Measurements from ENCODE around the gene JPT2. TPM values are rescaled to one million over a fixed set of nuclear protein-coding genes. Genes with fewer than 3 reads are reported as not detected.

The JPT2 gene
- total RNA-seq, 4 donors from 2014 or later = 8.7 to 28.2 (median 15.9) TPM

- Histone ChIP-seq H3K4me3 (no peak overlapping the region), H3K36me3 (peaks cover 0 to 41% of the 10 kb centered on the region in 2 donors), H3K27me3 (no peaks in the 10 kb centered on the region), H3K27ac (no peak overlapping the region), H3K4me1 (peaks cover 19 to 32% of the 10 kb centered on the region in 2 donors), H3K9me3 (no peaks in the 10 kb centered on the region)
- in situ Hi-C loops (cut with MboI; ENCODE audit: low sequenced_read_pairs in 4 of 4) = no loop called here
- no peak for DNase-seq
- ATAC-seq = no peak
- intact Hi-C loops (cut with DNase I; ENCODE audit: low total_unique reads) = no loop called here
- no peak for TF ChIP-seq POLR2A (IDR thresholded peaks at IDR 0.05)
These were observed 46.4 kb downstream of the JPT2 start for GRCh38 chr16:1724491-1724890.

- Histone ChIP-seq H3K9me3 (no peaks in the 10 kb centered on the region), H3K27me3 (no peaks in the 10 kb centered on the region), H3K4me3 (no peak overlapping the region), H3K36me3 (peaks cover 0 to 41% of the 10 kb centered on the region in 2 donors), H3K27ac (no peak overlapping the region), H3K4me1 (peaks cover 18 to 20% of the 10 kb centered on the region in 2 donors)
- DNase-seq (no peak), ATAC-seq (no peak)
- intact Hi-C loops (cut with DNase I; ENCODE audit: low total_unique reads) (no loop called here), in situ Hi-C loops (cut with MboI; ENCODE audit: low sequenced_read_pairs in 4 of 4) (no loop called here)
- no peak for TF ChIP-seq CTCF (IDR thresholded peaks at IDR 0.05 in 4 of 5, conservative IDR thresholded peaks at IDR 0.05 in 1 of 5)
- no peak for TF ChIP-seq POLR2A (IDR thresholded peaks at IDR 0.05)
These were observed 48.8 kb downstream of the JPT2 start for GRCh38 chr16:1726661-1727502.

- Histone ChIP-seq H3K9me3 (no peaks in the 10 kb centered on the region), H3K27ac (no peak overlapping the region), H3K36me3 (peaks cover 0 to 47% of the 10 kb centered on the region in 2 donors), H3K4me1 (peaks cover 7 to 9% of the 10 kb centered on the region in 2 donors), H3K27me3 (no peaks in the 10 kb centered on the region), H3K4me3 (no peak overlapping the region)
- no peak for ATAC-seq
- in situ Hi-C loops (cut with MboI; ENCODE audit: low sequenced_read_pairs in 4 of 4) = no loop called here
- intact Hi-C loops (cut with DNase I; ENCODE audit: low total_unique reads) = no loop called here
- TF ChIP-seq POLR2A (IDR thresholded peaks at IDR 0.05) = no peak
- no peak for TF ChIP-seq CTCF (IDR thresholded peaks at IDR 0.05 in 4 of 5, conservative IDR thresholded peaks at IDR 0.05 in 1 of 5)
- DNase-seq = no peak
These were observed 49.9 kb downstream of the JPT2 start for GRCh38 chr16:1727651-1728624.

GRCh38 chr16:1729026-1729425, 50.9 kb downstream of the JPT2 start:
- Histone ChIP-seq H3K36me3 (peaks cover 0 to 58% of the 10 kb centered on the region in 2 donors), H3K27me3 (no peaks in the 10 kb centered on the region), H3K4me3 (no peak overlapping the region), H3K4me1 (no peaks in the 10 kb centered on the region), H3K27ac (no peak overlapping the region), H3K9me3 (no peaks in the 10 kb centered on the region)
- TF ChIP-seq POLR2A (IDR thresholded peaks at IDR 0.05) (no peak), CTCF (IDR thresholded peaks at IDR 0.05 in 4 of 5, conservative IDR thresholded peaks at IDR 0.05 in 1 of 5) (no peak)
- in situ Hi-C loops (cut with MboI; ENCODE audit: low sequenced_read_pairs in 4 of 4) (no loop called here), intact Hi-C loops (cut with DNase I; ENCODE audit: low total_unique reads) (no loop called here)
- ATAC-seq = no peak
- DNase-seq = no peak

GRCh38 chr16:1729445-1729844, 51.4 kb downstream of the JPT2 start:
- ATAC-seq (no peak), DNase-seq (no peak)
- Histone ChIP-seq H3K9me3 (no peaks in the 10 kb centered on the region), H3K36me3 (peaks cover 0 to 62% of the 10 kb centered on the region in 2 donors), H3K4me3 (no peak overlapping the region), H3K27ac (no peak overlapping the region), H3K4me1 (no peaks in the 10 kb centered on the region), H3K27me3 (no peaks in the 10 kb centered on the region)
- intact Hi-C loops (cut with DNase I; ENCODE audit: low total_unique reads) (no loop called here), in situ Hi-C loops (cut with MboI; ENCODE audit: low sequenced_read_pairs in 4 of 4) (no loop called here)
- TF ChIP-seq POLR2A (IDR thresholded peaks at IDR 0.05) (no peak), CTCF (IDR thresholded peaks at IDR 0.05 in 4 of 5, conservative IDR thresholded peaks at IDR 0.05 in 1 of 5) (no peak)

Data from gastrocnemius medialis (tissue), 4 donors.